ENCODE data around the gene SLC29A2. TPM values are rescaled to one million over a fixed set of nuclear protein-coding genes. Genes with fewer than 3 reads are reported as not detected.

SLC29A2 gene
- total RNA-seq, 1 donor from 2014 or later: 6.9 TPM

- H3K4me2 ChIP-seq: peak overlapping the region; percentile 83
These were observed 37.7 kb upstream of the SLC29A2 start for GRCh38 chr11:66409226-66409625.

GRCh38 chr11:66408488-66409214 is 37.1 kb upstream of the SLC29A2 start:
- Histone ChIP-seq H3K9me3 (ENCODE audit: low read depth) (no peaks in the 10 kb centered on the region), H3K36me3 (no peaks in the 10 kb centered on the region), H3K27ac (no peak overlapping the region), H3K4me3 (peak overlapping the region; percentile 58), H3K4me1 (peaks cover 3% of the 10 kb centered on the region), H4K20me1 (ENCODE audit: low read depth) (no peaks in the 10 kb centered on the region), H3K27me3 (peaks cover 31% of the 10 kb centered on the region), H3K9ac (no peak overlapping the region), H3F3A (ENCODE audit: low read depth) (no peaks in the 10 kb centered on the region), H2AFZ (replicated peaks) (peak overlapping the region; percentile 30), H3K79me2 (ENCODE audit: low read depth) (no peaks in the 10 kb centered on the region), H3K4me2 (peak overlapping the region; percentile 83)
- Mint-ChIP-seq H3K27ac (peak overlapping the region; percentile 90), H3K4me3 (peak overlapping the region; percentile 86), H3K36me3 (no peaks in the 10 kb centered on the region), H3K9me3 (no peaks in the 10 kb centered on the region), H3K27me3 (ENCODE audit: insufficient read depth, low read depth) (peaks cover 10% of the 10 kb centered on the region), H3K4me1 (peaks cover 20% of the 10 kb centered on the region)
- DNase-seq (ENCODE audit: low spot score): peak; percentile 98
- peak; percentile 59 for TF ChIP-seq EZH2 (IDR thresholded peaks at IDR 0.05)
- no peak for TF ChIP-seq EZH2phosphoT487 (IDR thresholded peaks at IDR 0.05)
- TF ChIP-seq CTCF (IDR thresholded peaks at IDR 0.05): peak; percentile 100

More at GRCh38 chr11:66409226-66409625, 37.7 kb upstream of the SLC29A2 start:
- Histone ChIP-seq H2AFZ (replicated peaks) (peak overlapping the region; percentile 30), H3F3A (ENCODE audit: low read depth) (no peaks in the 10 kb centered on the region), H3K27me3 (peaks cover 26% of the 10 kb centered on the region), H3K9me3 (ENCODE audit: low read depth) (no peaks in the 10 kb centered on the region), H3K27ac (no peak overlapping the region), H3K4me1 (peaks cover 9% of the 10 kb centered on the region), H3K9ac (no peak overlapping the region), H3K36me3 (no peaks in the 10 kb centered on the region), H4K20me1 (ENCODE audit: low read depth) (peaks cover 4% of the 10 kb centered on the region), H3K4me3 (peak overlapping the region; percentile 58), H3K79me2 (ENCODE audit: low read depth) (no peaks in the 10 kb centered on the region)
- Mint-ChIP-seq H3K4me1 (peaks cover 21% of the 10 kb centered on the region), H3K36me3 (no peaks in the 10 kb centered on the region), H3K4me3 (peak overlapping the region; percentile 41), H3K9me3 (no peaks in the 10 kb centered on the region), H3K27ac (no peak overlapping the region), H3K27me3 (ENCODE audit: insufficient read depth, low read depth) (peaks cover 9% of the 10 kb centered on the region)
- DNase-seq (ENCODE audit: low spot score): peak; percentile 27
- TF ChIP-seq EZH2 (IDR thresholded peaks at IDR 0.05) (no peak), EZH2phosphoT487 (IDR thresholded peaks at IDR 0.05) (no peak), CTCF (IDR thresholded peaks at IDR 0.05) (no peak)

GRCh38 chr11:66407651-66408050 is 36.1 kb upstream of the SLC29A2 start:
- H3K27me3 Mint-ChIP-seq (ENCODE audit: insufficient read depth, low read depth): peaks cover 14% of the 10 kb centered on the region

More at GRCh38 chr11:66407651-66408050, 36.1 kb upstream of the SLC29A2 start:
- no peak overlapping the region for H3K27ac ChIP-seq
- no peak overlapping the region for H2AFZ ChIP-seq (replicated peaks)
- no peaks in the 10 kb centered on the region for H3K79me2 ChIP-seq (ENCODE audit: low read depth)
- H3K4me2 ChIP-seq: no peak overlapping the region
- H3K27me3 ChIP-seq: peaks cover 40% of the 10 kb centered on the region
- Mint-ChIP-seq H3K36me3 (no peaks in the 10 kb centered on the region), H3K9me3 (no peaks in the 10 kb centered on the region), H3K4me1 (peaks cover 16% of the 10 kb centered on the region), H3K4me3 (no peak overlapping the region), H3K27ac (no peak overlapping the region)
- DNase-seq (ENCODE audit: low spot score): no peak
- H3K36me3 ChIP-seq: no peaks in the 10 kb centered on the region
- no peaks in the 10 kb centered on the region for H3F3A ChIP-seq (ENCODE audit: low read depth)
- peaks cover 3% of the 10 kb centered on the region for H3K4me1 ChIP-seq
- no peaks in the 10 kb centered on the region for H4K20me1 ChIP-seq (ENCODE audit: low read depth)
- H3K9ac ChIP-seq: no peak overlapping the region
- no peaks in the 10 kb centered on the region for H3K9me3 ChIP-seq (ENCODE audit: low read depth)
- no peak overlapping the region for H3K4me3 ChIP-seq
- TF ChIP-seq EZH2 (IDR thresholded peaks at IDR 0.05) (no peak), EZH2phosphoT487 (IDR thresholded peaks at IDR 0.05) (no peak), CTCF (IDR thresholded peaks at IDR 0.05) (no peak)

Measured in neural progenitor cell (in vitro differentiated cells).